HG03575 (cell line): ENCODE data around the gene ZNF439.
"Not testable (repeated sequence)": the region's sequence is repeated elsewhere in the genome, so short reads cannot be mapped to it uniquely, and the experiment has no call there.

ENCODE experiments used
- ATAC-seq: cut with Tn5 transposase; IDR thresholded peaks from one replicate; pipeline ENCODE4 v1.9.1; 2021; ENCODE audit not compliant: unreplicated experiment, insufficient number of reproducible peaks, low FRiP score; ENCODE audit errors: extremely low read depth

ZNF439 gene

GRCh38 chr19:11848594-11849469 lies at the start of gene ZNF439:
Gene ZNF439 (plus strand): TSS chr19:11848726. CDS start chr19:11848868, 142 bp downstream.
- no peak for ATAC-seq

- ATAC-seq, result no peak
These were observed 42.0 kb upstream of the ZNF439 start for GRCh38 chr19:11806354-11807098.

GRCh38 chr19:11807099-11807380 lies 41.5 kb upstream of the ZNF439 start:
- no peak for ATAC-seq

GRCh38 chr19:11813703-11814028 lies 34.9 kb upstream of the ZNF439 start:
- ATAC-seq, result no peak

- no peak for ATAC-seq
These were observed 34.4 kb upstream of the ZNF439 start, which contains the start of gene ZNF440 for GRCh38 chr19:11814029-11814699. Gene ZNF440 (plus strand): TSS chr19:11814273. CDS start chr19:11814448, 175 bp downstream.

- no peak for ATAC-seq
These were observed 33.9 kb upstream of the ZNF439 start for GRCh38 chr19:11814700-11815035.

GRCh38 chr19:11821474-11822109 lies 26.9 kb upstream of the ZNF439 start:
- ATAC-seq, result no peak

GRCh38 chr19:11828957-11829876 lies 19.3 kb upstream of the ZNF439 start:
- not testable (repeated sequence) for ATAC-seq

- ATAC-seq, result no peak
These were observed 16.1 kb upstream of the ZNF439 start for GRCh38 chr19:11832253-11832912.

GRCh38 chr19:11833541-11833940 lies 15.0 kb upstream of the ZNF439 start:
- no peak for ATAC-seq

- ATAC-seq, result not testable (repeated sequence)
These were observed 12.9 kb upstream of the ZNF439 start for GRCh38 chr19:11835626-11836066.

- no peak for ATAC-seq
These were observed 4.8 kb upstream of the ZNF439 start for GRCh38 chr19:11843722-11844121.

- ATAC-seq, result not testable (repeated sequence)
These were observed 911 bp upstream of the ZNF439 start for GRCh38 chr19:11847615-11848014.

GRCh38 chr19:11848200-11848593 lies 329 bp upstream of the ZNF439 start:
- no peak for ATAC-seq

- not testable (repeated sequence) for ATAC-seq
These were observed 1.8 kb downstream of the ZNF439 start for GRCh38 chr19:11850289-11850688.

GRCh38 chr19:11853358-11853757 lies 4.8 kb downstream of the ZNF439 start:
- no peak for ATAC-seq

GRCh38 chr19:11856596-11857250 lies 8.2 kb downstream of the ZNF439 start:
- ATAC-seq, result no peak
